ENCODE measurements around the gene RNASEH2A. TPM values are rescaled to one million over a fixed set of nuclear protein-coding genes. Genes with fewer than 3 reads are reported as not detected.
A peak's percentile ranks its signal among the peaks of the same experiment; 100 is the strongest.

Gene RNASEH2A
- total RNA-seq, 1 experiment from 2014 or later, result 72.9 TPM

GRCh38 chr19:12838182-12838885 lies 31.9 kb downstream of the RNASEH2A start, which contains the start of gene MAST1 (continued):
- 0 out of 2 replicates have a peak, but pooled peaks have one; percentile 52 for TF ChIP-seq HMGXB4 (CRISPR knock-in tag; IDR thresholded peaks at IDR 0.05)
- no peak for TF ChIP-seq KAT7 (CRISPR knock-in tag; IDR thresholded peaks at IDR 0.05; ENCODE audit: borderline replicate concordance)

- Mint-ChIP-seq H3K27ac (peak overlapping the region; percentile 61; the same call in 1 of the 2 replicates), H3K36me3 (peaks cover 5% of the 10 kb centered on the region), H3K4me3 (peak overlapping the region; percentile 79), H3K9me3 (no peaks in the 10 kb centered on the region), H3K27me3 (ENCODE audit: low read depth) (peaks cover 39% of the 10 kb centered on the region), H3K4me1 (peaks cover 42% of the 10 kb centered on the region)
- 0 out of 2 replicates have a peak, but pooled peaks have one; percentile 2 for TF ChIP-seq ZNF121 (CRISPR knock-in tag; IDR thresholded peaks at IDR 0.05)
- TF ChIP-seq NR3C1 (CRISPR knock-in tag; conservative IDR thresholded peaks at IDR 0.05; ENCODE audit: low read depth), result no peak
- DNase-seq (ENCODE audit: low spot score), result no peak
- ChIA-PET CTCF (interaction anchor here (0.9 to 1.7 kb wide), 3 partner anchors 8 to 73 kb away, joined by 5 to 8 read pairs (median 5); no protein-coding TSS in a partner anchor), POLR2A (interaction anchor here (0.6 kb wide), 1 partner anchor 98 kb away, joined by 3 read pairs; no protein-coding TSS in a partner anchor)
- no peak for ATAC-seq
Measured at GRCh38 chr19:12838886-12839756, 32.7 kb downstream of the RNASEH2A start.

GRCh38 chr19:12840091-12841079 lies 34.0 kb downstream of the RNASEH2A start:
- Mint-ChIP-seq H3K27me3 (ENCODE audit: low read depth) (peaks cover 27% of the 10 kb centered on the region), H3K4me3 (peak overlapping the region; percentile 79), H3K9me3 (no peaks in the 10 kb centered on the region), H3K4me1 (peaks cover 36% of the 10 kb centered on the region), H3K36me3 (peaks cover 5% of the 10 kb centered on the region), H3K27ac (peak overlapping the region; percentile 99)
- CTCF ChIA-PET, result interaction anchor here (0.6 to 1.7 kb wide), 3 partner anchors 7 to 1705 kb away, joined by 5 read pairs; no protein-coding TSS in a partner anchor
- peak; percentile 21; the same call in 1 of the 2 replicates for TF ChIP-seq MAX (CRISPR knock-in tag; IDR thresholded peaks at IDR 0.05)
- no peak for TF ChIP-seq SOX15 (CRISPR knock-in tag; IDR thresholded peaks at IDR 0.05)
- TF ChIP-seq FOXK1 (CRISPR knock-in tag; IDR thresholded peaks at IDR 0.05), result no peak
- no peak for TF ChIP-seq TCF7 (CRISPR knock-in tag; IDR thresholded peaks at IDR 0.05; ENCODE audit: low read depth)
- no peak for TF ChIP-seq FOXJ3 (CRISPR knock-in tag; IDR thresholded peaks at IDR 0.05; ENCODE audit: borderline replicate concordance)
- no peak for TF ChIP-seq ZNF281 (CRISPR knock-in tag; IDR thresholded peaks at IDR 0.05)
- no peak for TF ChIP-seq ZNF425 (CRISPR knock-in tag; conservative IDR thresholded peaks at IDR 0.05)
- TF ChIP-seq PREB (CRISPR knock-in tag; IDR thresholded peaks at IDR 0.05; ENCODE audit: borderline replicate concordance), result no peak
- no peak for TF ChIP-seq JAZF1 (CRISPR knock-in tag; IDR thresholded peaks at IDR 0.05)
- TF ChIP-seq HMGA2 (CRISPR knock-in tag; IDR thresholded peaks at IDR 0.05), result no peak
- TF ChIP-seq SP1 (CRISPR knock-in tag; conservative IDR thresholded peaks at IDR 0.05), result peak; percentile 71
- no peak for TF ChIP-seq MYBL2 (CRISPR knock-in tag; IDR thresholded peaks at IDR 0.05)
- no peak for TF ChIP-seq CREB1 (CRISPR knock-in tag; IDR thresholded peaks at IDR 0.05)
- DNase-seq (ENCODE audit: low spot score) (peak; percentile 100), ATAC-seq (peak; percentile 80)
- POLR2A ChIA-PET, result no interaction called here
